ENCODE measurements around the gene FBF1.

DNA sequence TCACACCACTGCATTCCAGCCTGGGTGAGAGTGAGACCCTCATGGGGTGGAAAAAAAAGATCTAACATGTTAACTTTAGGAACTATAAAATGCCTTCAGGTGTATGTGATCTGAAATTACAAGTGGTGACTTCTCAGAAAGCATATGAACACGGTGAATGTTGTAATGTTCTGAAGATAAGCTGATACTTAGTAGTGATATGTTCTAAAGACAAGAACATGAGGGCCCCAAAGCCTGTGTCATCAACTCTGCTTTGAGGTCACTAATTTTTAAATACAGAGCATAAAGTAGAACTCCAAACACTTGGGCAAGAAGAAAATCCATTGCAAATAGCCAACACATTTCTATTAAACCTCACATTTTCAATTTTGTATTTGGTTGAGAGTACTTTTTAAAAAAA is 2.6 kb upstream of the FBF1 start:
- TF ChIP-seq, protein P1, sequence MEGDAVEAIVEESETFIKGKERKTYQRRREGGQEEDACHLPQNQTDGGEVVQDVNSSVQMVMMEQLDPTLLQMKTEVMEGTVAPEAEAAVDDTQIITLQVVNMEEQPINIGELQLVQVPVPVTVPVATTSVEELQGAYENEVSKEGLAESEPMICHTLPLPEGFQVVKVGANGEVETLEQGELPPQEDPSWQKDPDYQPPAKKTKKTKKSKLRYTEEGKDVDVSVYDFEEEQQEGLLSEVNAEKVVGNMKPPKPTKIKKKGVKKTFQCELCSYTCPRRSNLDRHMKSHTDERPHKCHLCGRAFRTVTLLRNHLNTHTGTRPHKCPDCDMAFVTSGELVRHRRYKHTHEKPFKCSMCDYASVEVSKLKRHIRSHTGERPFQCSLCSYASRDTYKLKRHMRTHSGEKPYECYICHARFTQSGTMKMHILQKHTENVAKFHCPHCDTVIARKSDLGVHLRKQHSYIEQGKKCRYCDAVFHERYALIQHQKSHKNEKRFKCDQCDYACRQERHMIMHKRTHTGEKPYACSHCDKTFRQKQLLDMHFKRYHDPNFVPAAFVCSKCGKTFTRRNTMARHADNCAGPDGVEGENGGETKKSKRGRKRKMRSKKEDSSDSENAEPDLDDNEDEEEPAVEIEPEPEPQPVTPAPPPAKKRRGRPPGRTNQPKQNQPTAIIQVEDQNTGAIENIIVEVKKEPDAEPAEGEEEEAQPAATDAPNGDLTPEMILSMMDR (optimal IDR thresholded peaks at IDR 0.05 in 1 of 3, IDR thresholded peaks at IDR 0.05 in 1 of 3, conservative IDR thresholded peaks at IDR 0.05 in 1 of 3; ENCODE audit: extremely low read depth in 1 of 3, insufficient read depth in 2 of 3, low read length in 3 of 3) = no peak
- TF ChIP-seq EZH2 (IDR thresholded peaks at IDR 0.05; ENCODE audit: low read length) = no peak

Data from keratinocyte (primary cell).